ENCODE results near the gene CMSS1. TPM values are rescaled to one million over a fixed set of nuclear protein-coding genes. Genes with fewer than 3 reads are reported as not detected.

The CMSS1 gene
- total and polyA plus RNA-seq, 12 donors = 16.2 to 75.6 (median 33.0) TPM

- no peaks in the 10 kb centered on the region for H3K36me3 ChIP-seq (replicated peaks in 1 of 2)
- 85 to 90% (median 86%) methylated on average over 5 of the region's 5 CpGs for WGBS, 4 donors
- TF ChIP-seq POLR2A (IDR thresholded peaks at IDR 0.05) (no peak), CTCF (IDR thresholded peaks at IDR 0.05) (no peak)
- no peak for DNase-seq
- H3K4me1 ChIP-seq (replicated peaks in 1 of 2) = peaks cover 0 to 10% of the 10 kb centered on the region in 2 donors
- H3K27me3 ChIP-seq = no peaks in the 10 kb centered on the region
- H3K9me3 ChIP-seq (replicated peaks in 1 of 3) = no peaks in the 10 kb centered on the region
- no peak overlapping the region for H3K4me3 ChIP-seq
- intact Hi-C loops (cut with DNase I) = no loop called here
- H3K27ac ChIP-seq = no peak overlapping the region
Observed at GRCh38 chr3:100214574-100214964, 396.9 kb downstream of the CMSS1 start.

- no peaks in the 10 kb centered on the region for H3K4me1 ChIP-seq (replicated peaks in 1 of 2)
- H3K27me3 ChIP-seq = no peaks in the 10 kb centered on the region
- no peak for DNase-seq
- TF ChIP-seq POLR2A (IDR thresholded peaks at IDR 0.05) (no peak), CTCF (IDR thresholded peaks at IDR 0.05) (no peak)
- H3K36me3 ChIP-seq (replicated peaks in 1 of 2) = no peaks in the 10 kb centered on the region
- no peak overlapping the region for H3K27ac ChIP-seq
- intact Hi-C loops (cut with DNase I) = no loop called here
- H3K9me3 ChIP-seq (replicated peaks in 1 of 3) = no peaks in the 10 kb centered on the region
- 87 to 94% (median 88%) methylated on average over 1 of the region's 1 CpG for WGBS, 4 donors
- H3K4me3 ChIP-seq = no peak overlapping the region
Observed at GRCh38 chr3:100216713-100217112, 399.1 kb downstream of the CMSS1 start.

- Histone ChIP-seq H3K36me3 (replicated peaks in 1 of 2) (no peaks in the 10 kb centered on the region), H3K9me3 (replicated peaks in 1 of 3) (no peaks in the 10 kb centered on the region), H3K27ac (no peak overlapping the region), H3K27me3 (no peaks in the 10 kb centered on the region), H3K4me3 (no peak overlapping the region), H3K4me1 (replicated peaks in 1 of 2) (no peaks in the 10 kb centered on the region)
- TF ChIP-seq POLR2A (IDR thresholded peaks at IDR 0.05) = no peak
- TF ChIP-seq CTCF (IDR thresholded peaks at IDR 0.05) = no peak
- DNase-seq = no peak
- intact Hi-C loops (cut with DNase I) = no loop called here
- WGBS, 4 donors = 92 to 100% (median 100%) methylated on average over 1 of the region's 1 CpG
Observed at GRCh38 chr3:100221159-100221558, 403.5 kb downstream of the CMSS1 start.

- TF ChIP-seq POLR2A (IDR thresholded peaks at IDR 0.05) (no peak), CTCF (IDR thresholded peaks at IDR 0.05) (no peak)
- H3K9me3 ChIP-seq (replicated peaks in 1 of 3) = no peaks in the 10 kb centered on the region
- no peaks in the 10 kb centered on the region for H3K4me1 ChIP-seq (replicated peaks in 1 of 2)
- no peak for DNase-seq
- no peaks in the 10 kb centered on the region for H3K36me3 ChIP-seq (replicated peaks in 1 of 2)
- no peak overlapping the region for H3K4me3 ChIP-seq
- intact Hi-C loops (cut with DNase I) = no loop called here
- H3K27ac ChIP-seq = no peak overlapping the region
- 93 to 97% (median 94%) methylated on average over 26 of the region's 26 CpGs for WGBS, 4 donors
- no peaks in the 10 kb centered on the region for H3K27me3 ChIP-seq
Observed at GRCh38 chr3:100225193-100225592, 407.5 kb downstream of the CMSS1 start.

All from adrenal gland (tissue), 12 donors.